ENCODE results near the gene UBL4B.

The UBL4B gene

DNA sequence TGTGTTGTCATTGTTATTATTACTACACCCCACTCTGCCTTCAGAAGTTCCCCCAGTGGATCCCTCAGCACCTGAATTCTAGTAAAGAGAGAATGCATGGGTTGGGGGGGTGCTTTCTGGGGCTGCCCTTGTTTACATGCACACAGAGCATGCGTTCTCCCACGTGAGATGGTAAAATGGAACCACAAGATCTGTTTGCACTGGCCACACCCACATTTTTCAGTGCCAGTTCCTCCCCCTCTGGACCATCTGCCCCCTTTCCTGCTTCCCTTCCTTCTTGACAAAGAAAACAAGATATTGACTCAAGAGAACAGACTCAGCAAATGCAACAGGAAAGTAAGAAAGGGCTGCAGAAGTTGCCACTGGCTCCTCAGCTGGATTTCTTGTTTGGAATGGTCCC is 46.9 kb downstream of the UBL4B start:
- no peak for DNase-seq

DNA sequence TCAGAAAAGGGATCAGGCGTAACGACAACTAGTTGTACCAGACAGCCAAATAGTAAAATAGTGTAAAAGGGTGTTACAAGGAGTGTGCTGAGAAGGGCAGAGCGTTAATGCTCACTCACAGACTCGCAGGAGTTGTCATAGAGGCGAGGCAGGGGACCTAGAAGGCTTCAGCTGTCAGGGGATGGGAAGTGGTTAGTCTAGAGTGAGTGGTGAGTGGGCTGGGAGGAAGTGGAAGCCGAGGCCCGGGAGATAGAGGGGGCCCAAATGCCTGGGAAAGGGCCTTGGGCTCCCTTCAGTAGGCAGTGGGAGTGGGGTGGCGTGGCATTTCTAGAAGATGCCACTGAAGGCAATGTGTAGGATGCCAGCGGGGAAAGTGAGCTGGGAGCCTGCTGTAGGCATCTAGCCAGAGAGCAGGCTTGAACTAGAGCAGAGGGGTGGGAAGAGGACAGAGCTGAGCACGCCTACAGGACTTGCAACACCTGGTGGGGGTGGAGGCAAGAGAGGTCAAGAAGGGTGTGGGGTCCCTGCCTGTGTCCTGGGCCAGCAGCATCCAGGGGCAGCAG is 48.4 kb downstream of the UBL4B start:
- DNase-seq, result no peak

DNA sequence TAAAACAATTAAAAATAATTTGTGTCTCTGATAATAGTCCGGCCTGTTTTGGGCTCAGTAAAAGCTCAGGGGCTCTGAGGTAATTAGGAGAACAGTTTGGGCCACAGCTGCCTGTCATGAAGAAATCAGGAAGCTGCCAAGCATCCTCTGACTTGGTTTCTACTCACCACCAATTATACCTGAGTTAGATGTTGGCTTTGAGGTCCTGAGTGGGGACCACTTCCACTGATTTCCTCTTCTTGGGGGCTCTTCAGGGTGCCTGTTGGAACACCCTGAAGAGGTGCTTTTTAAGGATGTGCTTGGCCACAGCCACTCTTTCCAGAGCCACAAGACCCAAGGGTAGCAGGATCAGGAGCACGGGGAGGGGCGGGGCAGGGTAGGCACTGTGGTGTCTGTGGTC is 48.9 kb downstream of the UBL4B start:
- no peak for DNase-seq

DNA sequence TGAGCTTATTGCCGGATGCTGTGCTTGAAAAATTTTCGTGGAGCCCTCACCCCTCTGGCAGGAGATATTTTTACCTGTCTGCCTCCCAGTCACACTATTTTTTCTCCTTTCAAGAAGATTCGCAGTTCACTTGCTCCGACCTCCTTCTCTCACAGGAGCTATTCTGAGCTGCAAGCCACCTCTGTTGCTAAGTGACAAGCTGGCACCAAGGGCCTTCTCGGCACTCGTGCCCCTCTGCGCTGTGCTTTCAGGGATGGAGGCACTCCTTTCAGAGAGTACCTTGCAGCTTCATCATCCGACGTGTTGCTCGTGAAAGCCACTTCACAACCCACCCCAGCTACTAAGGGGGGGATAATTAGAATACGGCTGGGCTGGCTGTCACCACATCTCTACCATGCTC is 49.6 kb downstream of the UBL4B start:
- DNase-seq, result no peak

Data from activated T-cell treated with anti-CD3 and anti-CD28 coated beads for 4 hours (primary cell).